K562 (cell line): Measurements from ENCODE around the gene SPSB1. TPM values are rescaled to one million over a fixed set of nuclear protein-coding genes. Genes with fewer than 3 reads are reported as not detected.

ENCODE experiments used
- BDP1 ChIP-seq: IDR thresholded peaks from 3 replicates; pipeline ENCODE4 v1.6.1; 2011; ENCODE audit not compliant: insufficient read length, insufficient read depth
- CC2D1A ChIP-seq: fragments of 450-650 bp; IDR thresholded peaks from 2 replicates; pipeline ENCODE4 v1.6.1; 2017; ENCODE audit warnings: mild to moderate bottlenecking
- COPS2 ChIP-seq: fragments of 450-650 bp; conservative IDR thresholded peaks from 2 replicates; pipeline ENCODE4 v1.6.1; 2016; ENCODE audit warnings: mild to moderate bottlenecking, moderate library complexity
- DDX20 ChIP-seq: fragments of 450-650 bp; IDR thresholded peaks from 2 replicates; pipeline ENCODE4 v1.6.1; 2016; ENCODE audit warnings: missing genetic modification characterization, low read depth, mild to moderate bottlenecking, missing compliant biosample characterization, moderate library complexity
- DIDO1 ChIP-seq: fragments of 450-650 bp; IDR thresholded peaks from 2 replicates; pipeline ENCODE4 v1.6.1; 2016; ENCODE audit warnings: low read depth, missing biosample characterization, missing genetic modification characterization
- DMBX1 ChIP-seq: fragments of 250-450 bp; sonication (Bioruptor Pico); IDR thresholded peaks from 2 replicates; pipeline ENCODE4 v1.8.0; 2022; ENCODE audit warnings: inconsistent platforms, mild to moderate bottlenecking, moderate library complexity, borderline replicate concordance
- ERF ChIP-seq: fragments of 450-650 bp; formaldehyde crosslinking; IDR thresholded peaks from 2 replicates; pipeline ENCODE4 v1.4.0; 2020; ENCODE audit warnings: mild to moderate bottlenecking, mixed read lengths
- MBD2 ChIP-seq: sonication (generic); IDR thresholded peaks from 2 replicates; pipeline ENCODE4 v1.6.1; 2016; ENCODE audit warnings: low read depth, borderline replicate concordance
- MIER1 ChIP-seq: fragments of 450-650 bp; IDR thresholded peaks from 2 replicates; pipeline ENCODE4 v1.6.1; 2016; ENCODE audit warnings: antibody characterized with exemption, mild to moderate bottlenecking, low read depth
- NFE2L1 ChIP-seq: fragments of 450-650 bp; IDR thresholded peaks from 2 replicates; pipeline ENCODE4 v1.6.1; 2016; ENCODE audit warnings: missing genetic modification characterization, low read depth, mild to moderate bottlenecking, missing compliant biosample characterization, moderate library complexity, borderline replicate concordance
- OTX1 ChIP-seq: fragments of 450-650 bp; formaldehyde crosslinking; IDR thresholded peaks from 2 replicates; pipeline ENCODE4 v1.4.0; 2022; ENCODE audit warnings: mild to moderate bottlenecking
- PCBP2 ChIP-seq: fragments of 200-400 bp; formaldehyde crosslinking; IDR thresholded peaks from 2 replicates; pipeline ENCODE4 v1.6.1; 2018; ENCODE audit warnings: low read length, low read depth, mild to moderate bottlenecking, moderate library complexity; ENCODE audit not compliant: poor library complexity, severe bottlenecking
- TAF7 ChIP-seq: fragments of 450-650 bp; IDR thresholded peaks from 2 replicates; pipeline ENCODE4 v1.6.1; 2016; ENCODE audit warnings: missing genetic modification characterization, missing compliant biosample characterization
- TAL1 ChIP-seq: fragments of 450-650 bp; IDR thresholded peaks from 2 replicates; pipeline ENCODE4 v1.6.1; 2016; ENCODE audit warnings: mild to moderate bottlenecking
- TRIM24 ChIP-seq, 2 experiments: fragments of 450-650 bp; IDR thresholded peaks; 2 replicates each; pipeline ENCODE4 v1.6.1; 2016
- XRCC5 ChIP-seq: fragments of 200-400 bp; formaldehyde crosslinking; IDR thresholded peaks from 2 replicates; pipeline ENCODE4 v1.6.1; 2017; ENCODE audit warnings: low read depth, mild to moderate bottlenecking, low read length
- ZC3H11A ChIP-seq: IDR thresholded peaks from 2 replicates; pipeline ENCODE4 v1.6.1; 2012; ENCODE audit warnings: low read depth, low read length, improper control_type of control experiment
- ZNF212 ChIP-seq: fragments of 450-650 bp; formaldehyde crosslinking; IDR thresholded peaks from 2 replicates; pipeline ENCODE4 v1.4.0; 2020; ENCODE audit warnings: mild to moderate bottlenecking
- ZNF589 ChIP-seq: fragments of 200-800 bp; sonication (Bioruptor generic); IDR thresholded peaks from 2 replicates; pipeline ENCODE4 v1.6.1; 2016; ENCODE audit warnings: low read depth, missing genetic modification characterization, missing compliant biosample characterization
- ZNF639 ChIP-seq, 2 experiments: fragments of 200-800 bp in 1 of 2; sonication (Bioruptor generic) in 1 of 2; sonication (generic) in 1 of 2; formaldehyde crosslinking in 1 of 2; IDR thresholded peaks in 1 of 2; conservative IDR thresholded peaks in 1 of 2; 2 replicates each; pipeline versions ENCODE4 v1.5.0 to v1.6.1; 2016 to 2020; ENCODE audit warnings: missing compliant biosample characterization in 1 of 2, missing genetic modification characterization in 1 of 2, missing genetic modification reagents in 1 of 2
- ZNF830 ChIP-seq: fragments of 250-450 bp; sonication (Bioruptor Pico); IDR thresholded peaks from 2 replicates; pipeline ENCODE4 v1.5.0; 2021; ENCODE audit warnings: mild to moderate bottlenecking
- polyA plus RNA-seq, 8 experiments: library from polyadenylated mRNA; depleted of rRNA in 4 of 8; stranded (reverse) in 5 of 8; unstranded in 3 of 8; fragments of >200 nt; fragmentation: Nextera tagmentation in 2 of 8; fragmentation: Illumina TruSeq in 1 of 8; extraction: Ambion mirVana in 2 of 8; extraction: Trizol in 1 of 8; gene quantifications; 2 replicates each; pipeline versions ENCODE4 v1.2.1 to v1.2.3, GENCODE V29; 2011 to 2014; ENCODE audit warnings: inconsistent platforms in 1 of 8, missing spikeins in 1 of 8
- total RNA-seq, 7 experiments: library from RNA; depleted of rRNA in 6 of 7; stranded (reverse); fragments of >200 nt in 6 of 7; fragmentation: Illumina TruSeq in 2 of 7; extraction: Trizol in 2 of 7; gene quantifications; 2 replicates each; pipeline versions ENCODE4 v1.2.1 to v1.2.3, GENCODE V29; 2011 to 2021; ENCODE audit warnings: low replicate concordance in 1 of 7
- TF ChIP-seq, protein P1 (sequence below): IDR thresholded peaks from 2 replicates; pipeline ENCODE4 v1.6.1; 2011; ENCODE audit not compliant: insufficient read length; ENCODE audit errors: extremely low read depth
- TF ChIP-seq, protein P2 (sequence below): fragments of 450-650 bp; formaldehyde crosslinking; IDR thresholded peaks from 2 replicates; pipeline ENCODE4 v1.4.0; 2022; ENCODE audit warnings: missing genetic modification characterization
- TF ChIP-seq, protein P3 (sequence below), 3 experiments: fragments of 200-800 bp in 1 of 3; sonication (Bioruptor generic) in 1 of 3; sonication (generic) in 1 of 3; formaldehyde crosslinking in 1 of 3; IDR thresholded peaks; 2 replicates each; pipeline versions ENCODE4 v1.6.1 to v1.8.0; 2016 to 2022; ENCODE audit warnings: mild to moderate bottlenecking in 2 of 3, missing compliant biosample characterization in 2 of 3, missing genetic modification characterization in 2 of 3, missing genetic modification reagents in 1 of 3

Gene SPSB1
- total and polyA plus RNA-seq, 9 of the 15 experiments (the other 6 are each of a cell fraction or from before 2014, with no cell fraction given): 0.06 to 0.35 (median 0.14) TPM; not detected in 6

DNA sequence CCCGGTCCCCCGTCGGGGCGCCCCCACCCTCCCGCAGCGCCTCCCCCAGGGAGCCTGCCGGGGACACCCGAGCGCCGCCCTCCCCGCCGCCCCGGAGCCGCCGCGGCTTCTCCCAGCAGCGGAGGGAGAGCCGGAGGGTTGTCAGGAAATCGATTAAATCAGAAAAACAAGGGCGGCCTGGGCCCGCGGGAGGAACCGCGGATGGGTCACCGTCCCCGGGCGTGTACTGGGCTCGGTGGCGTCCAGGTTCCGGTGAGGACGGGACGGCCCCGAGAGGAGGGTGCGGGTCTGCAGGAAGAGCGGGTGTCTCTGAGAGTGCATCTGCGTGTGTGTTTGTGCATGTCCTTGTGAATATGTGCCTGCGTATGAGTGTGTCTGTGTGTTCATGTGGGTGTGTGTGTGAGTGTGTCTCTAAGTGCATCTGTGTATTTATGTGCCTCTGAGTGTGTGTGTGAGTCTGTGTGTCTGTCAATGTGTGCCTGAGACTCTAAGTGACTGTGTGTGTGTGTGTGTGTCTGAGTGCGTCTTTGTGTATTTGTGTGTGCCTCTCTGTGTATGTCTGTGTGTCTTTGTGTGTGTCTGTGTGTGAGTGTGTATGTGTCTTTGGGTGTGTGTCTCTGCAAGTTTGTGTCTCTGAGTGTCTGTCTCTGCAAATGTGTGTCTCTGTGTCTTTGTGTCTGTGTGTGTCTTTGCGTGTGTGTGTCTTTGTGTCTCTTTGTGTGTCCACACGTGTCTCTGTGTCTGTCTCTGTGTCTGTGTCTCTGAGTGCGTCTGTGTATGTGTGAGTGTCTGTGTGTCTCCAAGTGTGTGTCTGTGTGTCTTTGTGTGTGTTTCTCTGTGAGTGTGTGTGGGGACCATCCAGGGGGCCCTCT lies 1.1 kb downstream of the SPSB1 start (continued):
- no peak for TF ChIP-seq MBD2
- no peak for TF ChIP-seq XRCC5
- TF ChIP-seq DDX20 (tag): no peak
- TF ChIP-seq TRIM24 (IDR thresholded peaks at IDR 0.05): peak; percentile 55 to 69
- TF ChIP-seq, protein P1, sequence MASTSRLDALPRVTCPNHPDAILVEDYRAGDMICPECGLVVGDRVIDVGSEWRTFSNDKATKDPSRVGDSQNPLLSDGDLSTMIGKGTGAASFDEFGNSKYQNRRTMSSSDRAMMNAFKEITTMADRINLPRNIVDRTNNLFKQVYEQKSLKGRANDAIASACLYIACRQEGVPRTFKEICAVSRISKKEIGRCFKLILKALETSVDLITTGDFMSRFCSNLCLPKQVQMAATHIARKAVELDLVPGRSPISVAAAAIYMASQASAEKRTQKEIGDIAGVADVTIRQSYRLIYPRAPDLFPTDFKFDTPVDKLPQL: no peak
- no peak for TF ChIP-seq NFE2L1
- TF ChIP-seq ZNF830 (CRISPR knock-in tag): no peak
- TF ChIP-seq ZNF589 (CRISPR knock-in tag): no peak
- TF ChIP-seq, protein P2, sequence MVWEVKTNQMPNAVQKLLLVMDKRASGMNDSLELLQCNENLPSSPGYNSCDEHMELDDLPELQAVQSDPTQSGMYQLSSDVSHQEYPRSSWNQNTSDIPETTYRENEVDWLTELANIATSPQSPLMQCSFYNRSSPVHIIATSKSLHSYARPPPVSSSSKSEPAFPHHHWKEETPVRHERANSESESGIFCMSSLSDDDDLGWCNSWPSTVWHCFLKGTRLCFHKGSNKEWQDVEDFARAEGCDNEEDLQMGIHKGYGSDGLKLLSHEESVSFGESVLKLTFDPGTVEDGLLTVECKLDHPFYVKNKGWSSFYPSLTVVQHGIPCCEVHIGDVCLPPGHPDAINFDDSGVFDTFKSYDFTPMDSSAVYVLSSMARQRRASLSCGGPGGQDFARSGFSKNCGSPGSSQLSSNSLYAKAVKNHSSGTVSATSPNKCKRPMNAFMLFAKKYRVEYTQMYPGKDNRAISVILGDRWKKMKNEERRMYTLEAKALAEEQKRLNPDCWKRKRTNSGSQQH (CRISPR knock-in tag): no peak
- TF ChIP-seq TAL1: no peak
- TF ChIP-seq ERF: no peak
- no peak for TF ChIP-seq PCBP2
- no peak for TF ChIP-seq ZNF212 (CRISPR knock-in tag)
- TF ChIP-seq, protein P3, sequence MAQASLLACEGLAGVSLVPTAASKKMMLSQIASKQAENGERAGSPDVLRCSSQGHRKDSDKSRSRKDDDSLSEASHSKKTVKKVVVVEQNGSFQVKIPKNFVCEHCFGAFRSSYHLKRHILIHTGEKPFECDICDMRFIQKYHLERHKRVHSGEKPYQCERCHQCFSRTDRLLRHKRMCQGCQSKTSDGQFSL (CRISPR knock-in tag; IDR thresholded peaks at IDR 0.05): no peak
- TF ChIP-seq, protein P3 (tag; IDR thresholded peaks at IDR 0.05): no peak
- no peak for TF ChIP-seq ZC3H11A
- TF ChIP-seq OTX1 (CRISPR knock-in tag): peak; percentile 34; the same call in 1 of the 2 replicates
- TF ChIP-seq ZNF639 (CRISPR knock-in tag; conservative IDR thresholded peaks at IDR 0.05 in 1 of 2, IDR thresholded peaks at IDR 0.05 in 1 of 2): no peak
- no peak for TF ChIP-seq COPS2
- TF ChIP-seq MIER1: peak; percentile 53; the same call in 1 of the 2 replicates
- no peak for TF ChIP-seq BDP1
- no peak for TF ChIP-seq DIDO1
- no peak for TF ChIP-seq DMBX1 (CRISPR knock-in tag)
- peak; percentile 14; the same call in 1 of the 2 replicates for TF ChIP-seq TAF7 (tag)
- TF ChIP-seq CC2D1A: 0 out of 2 replicates have a peak, but pooled peaks have one; percentile 19
